DOHH2 (cell line): ENCODE results near the gene BORA.

ENCODE experiments used
- H3F3A ChIP-seq: fragments of 200-600 bp; sonication (generic), shearing (Covaris generic); 2 replicates; pipeline ENCODE4 v1.6.0; 2016; ENCODE audit warnings: antibody characterized with exemption, mild to moderate bottlenecking; ENCODE audit not compliant: control insufficient read depth, insufficient read depth
- H3K27ac ChIP-seq: fragments of 200-600 bp; sonication (generic); 2 replicates; pipeline ENCODE4 v1.5.1; 2014; ENCODE audit warnings: low read depth, mild to moderate bottlenecking, low read length, moderate library complexity
- H3K27me3 ChIP-seq: fragments of 200-600 bp; sonication (generic); 2 replicates; pipeline ENCODE4 v1.6.1; 2014; ENCODE audit warnings: mild to moderate bottlenecking, low read length, mixed read lengths; ENCODE audit not compliant: control insufficient read depth
- H3K36me3 ChIP-seq: fragments of 200-600 bp; sonication (generic); 2 replicates; pipeline ENCODE4 v1.6.1; 2014; ENCODE audit warnings: mild to moderate bottlenecking, low read length, moderate library complexity, mixed read lengths; ENCODE audit not compliant: control insufficient read depth
- H3K4me1 ChIP-seq: fragments of 200-600 bp; sonication (generic); 2 replicates; pipeline ENCODE4 v1.6.1; 2014; ENCODE audit warnings: mild to moderate bottlenecking, low read length, mixed read lengths; ENCODE audit not compliant: control insufficient read depth
- H3K4me2 ChIP-seq: fragments of 200-600 bp; sonication (generic); 2 replicates; pipeline ENCODE4 v1.6.0; 2014; ENCODE audit warnings: mild to moderate bottlenecking, low read length, moderate library complexity
- H3K4me3 ChIP-seq: fragments of 200-600 bp; sonication (generic); 2 replicates; pipeline ENCODE4 v1.5.1; 2014; ENCODE audit warnings: mild to moderate bottlenecking, low read length, mixed read lengths
- H3K79me2 ChIP-seq: fragments of 200-600 bp; sonication (generic); 2 replicates; pipeline ENCODE4 v1.6.1; 2014; ENCODE audit warnings: mild to moderate bottlenecking, low read length, mixed read lengths; ENCODE audit not compliant: control insufficient read depth
- H3K9me2 ChIP-seq: fragments of 200-600 bp; sonication (generic); replicated peaks from 2 replicates; pipeline ENCODE4 v1.6.1; 2014; ENCODE audit warnings: mild to moderate bottlenecking, low read length, mixed read lengths; ENCODE audit not compliant: control insufficient read depth
- H3K9me3 ChIP-seq: fragments of 200-600 bp; sonication (generic); 2 replicates; pipeline ENCODE4 v1.6.1; 2014; ENCODE audit warnings: antibody characterized with exemption, low read length, mixed read lengths; ENCODE audit not compliant: control insufficient read depth, insufficient read depth
- H4K20me1 ChIP-seq: fragments of 200-600 bp; sonication (generic); 2 replicates; pipeline ENCODE4 v1.6.0; 2014; ENCODE audit warnings: low read depth, mild to moderate bottlenecking, antibody characterized with exemption, low read length, moderate library complexity; ENCODE audit not compliant: control insufficient read depth, insufficient read depth
- EZH2phosphoT487 ChIP-seq: fragments of 200-600 bp; sonication (generic); IDR thresholded peaks from 2 replicates; pipeline ENCODE4 v1.6.1; 2017; ENCODE audit warnings: borderline replicate concordance, mild to moderate bottlenecking, antibody characterized with exemption, low read length, moderate library complexity, mixed read lengths
- TF ChIP-seq, protein P1 (sequence below): fragments of 200-600 bp; sonication (generic); IDR thresholded peaks from one replicate; pipeline ENCODE4 v1.5.1; 2014; ENCODE audit warnings: antibody characterized with exemption, mild to moderate bottlenecking, low read depth, low read length; ENCODE audit not compliant: poor library complexity, severe bottlenecking

Gene BORA

DNA sequence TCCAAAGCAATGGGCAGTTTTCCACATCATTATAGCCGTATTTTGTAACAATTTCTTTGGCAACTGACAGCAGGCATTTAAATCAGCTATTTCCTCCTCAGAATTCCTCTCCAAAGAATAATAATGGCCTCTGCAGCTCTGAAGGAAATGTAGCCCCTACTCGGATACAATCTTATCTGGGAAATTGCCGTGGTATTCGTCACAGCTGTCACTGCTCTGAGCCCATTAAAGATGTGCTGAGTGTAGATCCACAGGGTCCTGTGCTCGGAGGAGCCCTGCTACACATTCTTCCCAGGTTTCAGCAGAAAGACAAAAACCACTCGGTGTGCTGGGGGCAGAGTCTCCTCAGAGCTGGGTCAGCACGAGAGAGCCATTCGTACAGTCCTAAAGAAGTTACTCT lies 33.4 kb upstream of the BORA start:
- no peaks in the 10 kb centered on the region for H4K20me1 ChIP-seq
- H3K9me3 ChIP-seq, result no peaks in the 10 kb centered on the region; the same call in 1 of the 2 replicates
- H3K4me2 ChIP-seq, result no peak overlapping the region
- no peaks in the 10 kb centered on the region for H3K36me3 ChIP-seq
- H3K27me3 ChIP-seq, result peaks cover 6% of the 10 kb centered on the region; the same call in 1 of the 2 replicates
- no peaks in the 10 kb centered on the region for H3K4me1 ChIP-seq
- no peaks in the 10 kb centered on the region for H3F3A ChIP-seq
- no peak for TF ChIP-seq EZH2phosphoT487
- TF ChIP-seq, protein P1, sequence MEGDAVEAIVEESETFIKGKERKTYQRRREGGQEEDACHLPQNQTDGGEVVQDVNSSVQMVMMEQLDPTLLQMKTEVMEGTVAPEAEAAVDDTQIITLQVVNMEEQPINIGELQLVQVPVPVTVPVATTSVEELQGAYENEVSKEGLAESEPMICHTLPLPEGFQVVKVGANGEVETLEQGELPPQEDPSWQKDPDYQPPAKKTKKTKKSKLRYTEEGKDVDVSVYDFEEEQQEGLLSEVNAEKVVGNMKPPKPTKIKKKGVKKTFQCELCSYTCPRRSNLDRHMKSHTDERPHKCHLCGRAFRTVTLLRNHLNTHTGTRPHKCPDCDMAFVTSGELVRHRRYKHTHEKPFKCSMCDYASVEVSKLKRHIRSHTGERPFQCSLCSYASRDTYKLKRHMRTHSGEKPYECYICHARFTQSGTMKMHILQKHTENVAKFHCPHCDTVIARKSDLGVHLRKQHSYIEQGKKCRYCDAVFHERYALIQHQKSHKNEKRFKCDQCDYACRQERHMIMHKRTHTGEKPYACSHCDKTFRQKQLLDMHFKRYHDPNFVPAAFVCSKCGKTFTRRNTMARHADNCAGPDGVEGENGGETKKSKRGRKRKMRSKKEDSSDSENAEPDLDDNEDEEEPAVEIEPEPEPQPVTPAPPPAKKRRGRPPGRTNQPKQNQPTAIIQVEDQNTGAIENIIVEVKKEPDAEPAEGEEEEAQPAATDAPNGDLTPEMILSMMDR, result no peak
- no peak overlapping the region for H3K4me3 ChIP-seq
- H3K27ac ChIP-seq, result no peak overlapping the region
- no peaks in the 10 kb centered on the region for H3K79me2 ChIP-seq
- no peaks in the 10 kb centered on the region for H3K9me2 ChIP-seq

DNA sequence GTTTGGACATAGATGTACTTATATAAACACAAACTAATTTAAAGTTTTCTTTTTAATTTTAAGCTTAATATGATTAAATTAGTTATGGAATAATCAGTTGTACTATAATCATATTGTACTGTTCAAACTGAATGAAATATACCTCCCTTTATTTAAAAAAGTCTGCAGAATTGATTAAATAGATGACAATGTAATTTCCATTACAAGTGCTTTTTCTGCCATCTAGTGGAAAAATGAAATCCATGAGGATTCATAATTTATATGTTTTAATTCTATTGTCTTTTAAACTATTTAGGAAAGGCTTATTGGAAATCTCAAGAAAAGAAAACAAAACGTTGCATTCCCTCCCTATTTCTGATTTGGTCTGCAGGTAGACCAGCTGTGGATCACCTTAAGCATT lies 31.1 kb upstream of the BORA start:
- Histone ChIP-seq H3K4me1 (no peaks in the 10 kb centered on the region), H4K20me1 (no peaks in the 10 kb centered on the region), H3K9me2 (no peaks in the 10 kb centered on the region), H3K79me2 (no peaks in the 10 kb centered on the region), H3K27ac (no peak overlapping the region), H3K27me3 (peaks cover 6% of the 10 kb centered on the region; the same call in 1 of the 2 replicates), H3K4me2 (no peak overlapping the region), H3F3A (no peaks in the 10 kb centered on the region), H3K9me3 (no peaks in the 10 kb centered on the region; the same call in 1 of the 2 replicates), H3K36me3 (no peaks in the 10 kb centered on the region), H3K4me3 (no peak overlapping the region)
- no peak for TF ChIP-seq EZH2phosphoT487
- TF ChIP-seq, protein P1, result no peak

DNA sequence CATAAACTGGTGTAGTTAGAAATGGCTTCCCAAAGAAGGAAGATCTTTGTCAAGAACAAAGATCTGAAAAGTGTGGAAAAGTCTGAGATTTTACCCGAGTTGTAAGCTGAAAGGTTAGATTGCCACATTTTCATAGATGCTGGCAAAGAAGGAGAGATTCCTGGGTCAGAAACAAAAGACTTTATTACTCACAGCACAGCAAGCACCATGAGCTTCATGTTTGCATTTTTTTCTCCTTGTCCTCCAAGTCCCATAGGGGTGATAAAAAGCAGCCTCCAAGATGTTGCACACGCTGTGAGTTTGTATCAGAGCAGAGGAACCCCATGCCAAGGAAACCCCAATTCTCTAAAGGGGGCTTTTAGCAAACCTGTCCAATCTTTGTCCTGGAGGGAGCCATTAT lies 29.6 kb upstream of the BORA start:
- no peaks in the 10 kb centered on the region for H3K9me3 ChIP-seq
- H3K79me2 ChIP-seq, result no peaks in the 10 kb centered on the region
- H3K27ac ChIP-seq, result no peak overlapping the region
- H3F3A ChIP-seq, result no peaks in the 10 kb centered on the region
- H3K4me2 ChIP-seq, result no peak overlapping the region
- no peaks in the 10 kb centered on the region for H4K20me1 ChIP-seq
- H3K4me3 ChIP-seq, result no peak overlapping the region
- no peak for TF ChIP-seq EZH2phosphoT487
- TF ChIP-seq, protein P1, result no peak
- no peaks in the 10 kb centered on the region for H3K36me3 ChIP-seq
- H3K9me2 ChIP-seq, result no peaks in the 10 kb centered on the region
- peaks cover 6% of the 10 kb centered on the region; the same call in 1 of the 2 replicates for H3K27me3 ChIP-seq
- no peaks in the 10 kb centered on the region for H3K4me1 ChIP-seq
